Natural killer cell treated with Interleukin-12 subunit alpha and Interleukin-12 subunit beta and Interleukin-15 and Interleukin-18, amount 100 ng/mL, for 72 hours (primary cell): ENCODE data around the gene P3H2. TPM values are rescaled to one million over a fixed set of nuclear protein-coding genes. Genes with fewer than 3 reads are reported as not detected.
"Not testable (repeated sequence)": the region's sequence is repeated elsewhere in the genome, so short reads cannot be mapped to it uniquely, and the experiment has no call there.

Experiments used
- ATAC-seq, 2 donors: fragments of 150-1000 bp; cut with Tn5 transposase in 1 of 2; sonication (Bioruptor Pico), chemical (Tn5 transposase) in 1 of 2; 2 replicates each; pipeline ENCODE4 v1.10.0; 2021
- DNase-seq: peaks from one replicate; pipeline ENCODE4 v3.0.0; 2022; ENCODE audit warnings: low spot score
- H3K27ac Mint-ChIP-seq, 2 donors: 1 replicate in 1 of 2; 2 replicates in 1 of 2; pipeline ENCODE4 v1.8.0; 2022; ENCODE audit warnings: mixed read lengths in 2 of 2, mild to moderate bottlenecking in 1 of 2, moderate library complexity in 1 of 2
- H3K27me3 Mint-ChIP-seq, 2 donors: 1 replicate in 1 of 2; 2 replicates in 1 of 2; pipeline ENCODE4 v1.8.0; 2022; ENCODE audit warnings: mixed read lengths in 2 of 2
- H3K36me3 Mint-ChIP-seq: one replicate; pipeline ENCODE4 v1.8.0; 2022; ENCODE audit warnings: mixed read lengths
- H3K4me1 Mint-ChIP-seq, 2 donors: 1 replicate in 1 of 2; 2 replicates in 1 of 2; pipeline ENCODE4 v1.8.0; 2022; ENCODE audit warnings: low read depth in 2 of 2, mixed read lengths in 2 of 2, mild to moderate bottlenecking in 1 of 2
- H3K4me3 Mint-ChIP-seq: one replicate; pipeline ENCODE4 v1.8.0; 2022; ENCODE audit warnings: mixed read lengths
- H3K9me3 Mint-ChIP-seq: 2 replicates; pipeline ENCODE4 v1.8.0; 2022; ENCODE audit warnings: mixed read lengths
- total RNA-seq, 2 donors: library from RNA; stranded (reverse); gene quantifications; one replicate each; pipeline ENCODE4 v1.2.3, GENCODE V29; 2022

Gene P3H2
- total RNA-seq, 2 donors from 2014 or later, result not detected

GRCh38 chr3:189978753-189979152 is 141.9 kb downstream of the P3H2 start:
- Mint-ChIP-seq H3K4me1 (no peaks in the 10 kb centered on the region), H3K36me3 (no peaks in the 10 kb centered on the region), H3K4me3 (no peak overlapping the region), H3K27me3 (peaks cover 5 to 18% of the 10 kb centered on the region in 2 donors), H3K27ac (no peak overlapping the region), H3K9me3 (no peaks in the 10 kb centered on the region)
- DNase-seq (no peak), ATAC-seq (no peak)

GRCh38 chr3:189977174-189977573 is 143.5 kb downstream of the P3H2 start:
- Mint-ChIP-seq H3K27me3 (peaks cover 5 to 18% of the 10 kb centered on the region in 2 donors), H3K27ac (no peak overlapping the region), H3K4me3 (no peak overlapping the region), H3K9me3 (no peaks in the 10 kb centered on the region), H3K36me3 (no peaks in the 10 kb centered on the region), H3K4me1 (no peaks in the 10 kb centered on the region)
- DNase-seq (no peak), ATAC-seq (no peak)

- H3K27me3 Mint-ChIP-seq, result peaks cover 5 to 18% of the 10 kb centered on the region in 2 donors
- H3K36me3 Mint-ChIP-seq, result no peaks in the 10 kb centered on the region
- H3K9me3 Mint-ChIP-seq, result no peaks in the 10 kb centered on the region
- no peaks in the 10 kb centered on the region for H3K4me1 Mint-ChIP-seq
- DNase-seq (no peak), ATAC-seq (no peak)
- no peak overlapping the region for H3K4me3 Mint-ChIP-seq
- H3K27ac Mint-ChIP-seq, result no peak overlapping the region
Measured at GRCh38 chr3:189975391-189975990, 145.2 kb downstream of the P3H2 start.

- peaks cover 3 to 18% of the 10 kb centered on the region in 2 donors for H3K27me3 Mint-ChIP-seq
- no peak for DNase-seq
- H3K9me3 Mint-ChIP-seq, result no peaks in the 10 kb centered on the region
- no peak overlapping the region for H3K27ac Mint-ChIP-seq
- ATAC-seq, result no peak
- no peaks in the 10 kb centered on the region for H3K36me3 Mint-ChIP-seq
- no peak overlapping the region for H3K4me3 Mint-ChIP-seq
- no peaks in the 10 kb centered on the region for H3K4me1 Mint-ChIP-seq
Measured at GRCh38 chr3:189974359-189974758, 146.3 kb downstream of the P3H2 start.

DNA sequence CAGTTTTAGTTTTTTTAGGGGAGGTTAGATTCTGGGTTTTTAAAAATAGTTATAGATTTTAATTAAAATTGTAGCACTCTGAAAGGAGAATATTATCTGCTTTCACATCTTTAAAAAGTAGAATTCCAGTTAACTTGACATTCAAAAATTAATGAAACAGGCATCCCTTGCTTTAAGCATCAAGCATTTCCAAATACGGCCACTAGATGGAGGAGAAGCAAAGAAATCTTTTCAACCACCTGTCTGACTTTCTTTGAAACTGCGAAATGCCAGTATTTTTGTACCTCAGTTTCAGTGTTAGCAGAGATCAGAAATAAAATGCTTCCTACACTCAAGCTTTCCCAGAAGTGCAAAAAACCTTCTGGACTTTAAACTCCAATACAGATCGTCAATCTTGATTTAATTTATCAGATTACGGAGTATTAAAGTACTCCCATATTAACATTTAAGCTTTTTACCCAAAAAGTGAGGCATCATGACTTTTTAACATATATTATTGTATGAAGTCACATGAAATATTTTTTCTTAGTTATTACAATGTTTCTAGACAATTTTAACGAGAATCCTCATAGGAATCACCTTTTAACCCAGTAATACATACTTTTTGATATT is 153.3 kb downstream of the P3H2 start:
- Mint-ChIP-seq H3K4me3 (no peak overlapping the region), H3K27ac (no peak overlapping the region), H3K4me1 (no peaks in the 10 kb centered on the region), H3K36me3 (no peaks in the 10 kb centered on the region), H3K9me3 (no peaks in the 10 kb centered on the region), H3K27me3 (peaks cover 0 to 4% of the 10 kb centered on the region in 2 donors)
- DNase-seq (no peak), ATAC-seq (no peak)

GRCh38 chr3:189966843-189967242 is 153.9 kb downstream of the P3H2 start:
- Mint-ChIP-seq H3K9me3 (no peaks in the 10 kb centered on the region), H3K4me1 (no peaks in the 10 kb centered on the region), H3K27me3 (peaks cover 0 to 4% of the 10 kb centered on the region in 2 donors), H3K27ac (no peak overlapping the region), H3K36me3 (no peaks in the 10 kb centered on the region), H3K4me3 (no peak overlapping the region)
- no peak for DNase-seq
- ATAC-seq, result no peak

GRCh38 chr3:189964623-189965332 is 155.9 kb downstream of the P3H2 start:
- Mint-ChIP-seq H3K4me3 (no peak overlapping the region), H3K27me3 (peaks cover 0 to 6% of the 10 kb centered on the region in 2 donors), H3K9me3 (no peaks in the 10 kb centered on the region), H3K4me1 (no peaks in the 10 kb centered on the region), H3K36me3 (no peaks in the 10 kb centered on the region), H3K27ac (no peak overlapping the region)
- ATAC-seq, result no peak
- DNase-seq, result no peak

DNA sequence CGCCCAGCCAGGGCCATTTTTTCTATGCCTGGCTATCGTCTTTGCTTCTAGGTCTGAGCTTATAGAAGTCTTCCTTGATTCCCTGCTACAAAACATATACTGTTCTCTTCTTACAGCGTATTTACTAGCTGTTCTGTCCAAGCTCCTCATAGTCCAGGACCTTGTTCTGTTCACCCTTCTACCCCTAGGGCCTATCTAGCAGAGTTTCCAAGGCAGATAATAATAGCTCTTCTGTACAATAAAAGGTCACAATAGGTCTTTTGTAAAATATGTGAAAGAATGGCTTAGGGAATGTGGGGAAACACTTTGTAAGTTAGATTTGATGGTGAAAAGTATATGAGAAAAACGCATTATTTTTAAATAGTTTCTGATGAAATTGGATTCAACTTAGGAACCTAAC is 158.2 kb downstream of the P3H2 start:
- Mint-ChIP-seq H3K4me3 (no peak overlapping the region), H3K9me3 (no peaks in the 10 kb centered on the region), H3K36me3 (no peaks in the 10 kb centered on the region), H3K27me3 (peaks cover 10 to 13% of the 10 kb centered on the region in 2 donors), H3K4me1 (no peaks in the 10 kb centered on the region), H3K27ac (no peak overlapping the region)
- ATAC-seq (no peak), DNase-seq (no peak)

GRCh38 chr3:189961522-189962161 is 159.1 kb downstream of the P3H2 start:
- H3K27me3 Mint-ChIP-seq, result peaks cover 10 to 13% of the 10 kb centered on the region in 2 donors
- no peaks in the 10 kb centered on the region for H3K9me3 Mint-ChIP-seq
- H3K4me1 Mint-ChIP-seq, result no peaks in the 10 kb centered on the region
- DNase-seq, result peak; percentile 74
- H3K27ac Mint-ChIP-seq, result no peak overlapping the region
- H3K36me3 Mint-ChIP-seq, result no peaks in the 10 kb centered on the region
- no peak overlapping the region for H3K4me3 Mint-ChIP-seq
- peak; percentile 59 to 69 for ATAC-seq

- H3K36me3 Mint-ChIP-seq, H3K4me3 Mint-ChIP-seq, H3K4me1 Mint-ChIP-seq, H3K9me3 Mint-ChIP-seq, H3K27ac Mint-ChIP-seq, DNase-seq, ATAC-seq: not testable (repeated sequence)
- peaks cover 10 to 11% of the 10 kb centered on the region in 2 donors for H3K27me3 Mint-ChIP-seq
Measured at GRCh38 chr3:189961086-189961485, 159.6 kb downstream of the P3H2 start.

DNA sequence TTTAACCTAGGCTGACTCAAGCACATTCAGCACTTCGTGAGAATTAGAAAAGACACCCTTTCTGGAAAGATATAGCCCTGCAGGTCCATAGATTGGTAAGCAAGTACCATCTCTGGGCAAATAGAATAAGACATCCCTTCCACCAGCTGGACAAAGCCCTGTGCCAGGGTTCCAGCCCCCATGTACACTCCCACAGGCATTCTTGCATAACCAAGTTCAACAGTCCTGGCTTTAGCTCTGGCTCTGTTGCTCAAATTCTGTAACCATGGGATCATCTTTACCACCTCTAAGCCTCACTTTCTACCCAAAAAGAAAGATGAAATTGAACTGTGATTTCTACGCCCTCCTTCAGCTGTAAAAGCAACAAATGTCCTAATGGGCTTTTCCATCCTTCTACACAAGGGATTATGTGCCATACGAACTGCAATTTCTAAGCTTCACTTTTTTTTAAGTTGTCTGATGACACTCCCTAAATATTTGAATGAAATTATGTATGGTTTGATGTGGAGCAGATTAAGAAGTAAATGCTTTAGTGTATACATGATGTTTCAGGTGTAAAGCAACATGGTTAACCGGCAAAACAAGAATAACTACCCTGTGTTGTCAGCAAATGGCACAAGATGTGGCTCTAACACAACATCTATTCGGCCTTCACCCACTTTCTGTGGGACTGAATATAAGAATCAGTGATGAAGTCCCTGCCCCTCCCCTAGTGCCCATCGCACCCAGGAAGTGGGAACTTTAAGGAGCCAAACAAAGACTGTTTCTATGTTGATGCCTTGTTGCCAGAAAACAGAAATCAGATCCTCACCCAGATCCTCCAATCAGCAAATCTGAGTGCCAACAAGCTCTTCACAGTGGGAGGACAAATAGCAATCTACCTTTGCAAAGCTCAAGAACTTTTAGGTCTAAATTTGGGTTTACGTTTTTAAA is 165.7 kb downstream of the P3H2 start:
- Mint-ChIP-seq H3K4me1 (no peaks in the 10 kb centered on the region), H3K27me3 (peaks cover 15 to 18% of the 10 kb centered on the region in 2 donors), H3K36me3 (no peaks in the 10 kb centered on the region), H3K4me3 (no peak overlapping the region), H3K27ac (no peak overlapping the region), H3K9me3 (no peaks in the 10 kb centered on the region)
- ATAC-seq (no peak), DNase-seq (no peak)

DNA sequence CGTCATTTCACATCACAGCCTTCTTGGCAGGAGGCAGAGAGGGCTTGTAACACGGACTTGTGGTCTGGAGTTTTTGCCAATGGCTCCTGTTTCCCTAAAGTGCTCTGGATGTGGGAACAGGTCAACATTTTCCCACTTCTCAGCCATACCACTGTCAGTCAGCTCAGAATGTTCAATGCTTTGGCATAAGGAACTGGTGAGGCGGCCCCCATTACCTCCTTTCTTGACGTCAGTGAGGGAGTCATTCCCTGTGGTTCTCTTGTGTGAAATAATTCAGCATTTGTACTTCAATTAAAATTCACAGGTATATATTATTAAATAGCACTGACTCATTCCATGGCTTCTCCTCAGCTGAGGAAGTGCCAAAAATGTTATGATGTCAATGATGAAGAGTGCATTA is 167.1 kb downstream of the P3H2 start:
- H3K36me3 Mint-ChIP-seq, result no peaks in the 10 kb centered on the region
- H3K27ac Mint-ChIP-seq, result no peak overlapping the region
- H3K4me3 Mint-ChIP-seq, result no peak overlapping the region
- DNase-seq (no peak), ATAC-seq (no peak)
- H3K27me3 Mint-ChIP-seq, result peaks cover 9% of the 10 kb centered on the region in 2 donors
- no peaks in the 10 kb centered on the region for H3K9me3 Mint-ChIP-seq
- H3K4me1 Mint-ChIP-seq, result no peaks in the 10 kb centered on the region

- Mint-ChIP-seq H3K36me3 (no peaks in the 10 kb centered on the region), H3K4me1 (no peaks in the 10 kb centered on the region), H3K27me3 (peaks cover 9 to 10% of the 10 kb centered on the region in 2 donors)
Measured at GRCh38 chr3:189952272-189952671, 168.4 kb downstream of the P3H2 start.

More at GRCh38 chr3:189952272-189952671, 168.4 kb downstream of the P3H2 start:
- DNase-seq (no peak), ATAC-seq (no peak)
- Mint-ChIP-seq H3K9me3 (no peaks in the 10 kb centered on the region), H3K27ac (no peak overlapping the region), H3K4me3 (no peak overlapping the region)
